Activated CD8-positive, alpha-beta memory T cell treated with anti-CD3 and anti-CD28 coated beads for 24 hours (primary cell): Measurements from ENCODE around the gene PMM2.
"Not testable (repeated sequence)": the region's sequence is repeated elsewhere in the genome, so short reads cannot be mapped to it uniquely, and the experiment has no call there.

Experiments used
- DNase-seq: peaks from one replicate; pipeline ENCODE4 v3.0.0-alpha.2; 2020

The PMM2 gene

GRCh38 chr16:8869212-8869987 lies 71.8 kb downstream of the PMM2 start:
- no peak for DNase-seq

GRCh38 chr16:8869988-8870241 lies 72.3 kb downstream of the PMM2 start:
- DNase-seq, result not testable (repeated sequence)

- no peak for DNase-seq
Observed at GRCh38 chr16:8872071-8872470, 74.4 kb downstream of the PMM2 start.

- DNase-seq, result no peak
Observed at GRCh38 chr16:8872967-8873865, 75.6 kb downstream of the PMM2 start.

GRCh38 chr16:8873866-8874195 lies 76.2 kb downstream of the PMM2 start:
- DNase-seq, result not testable (repeated sequence)

- no peak for DNase-seq
Observed at GRCh38 chr16:8874388-8874787, 76.7 kb downstream of the PMM2 start.

- not testable (repeated sequence) for DNase-seq
Observed at GRCh38 chr16:8875317-8875716, 77.7 kb downstream of the PMM2 start.

- DNase-seq, result no peak
Observed at GRCh38 chr16:8877894-8878522, 80.4 kb downstream of the PMM2 start.

GRCh38 chr16:8878523-8878911 lies 80.9 kb downstream of the PMM2 start:
- no peak for DNase-seq

GRCh38 chr16:8880839-8881510 lies 83.3 kb downstream of the PMM2 start:
- DNase-seq, result no peak

- no peak for DNase-seq
Observed at GRCh38 chr16:8882041-8882617, 84.5 kb downstream of the PMM2 start, which contains the start of gene LITAFD. TSS of gene LITAFD (plus strand) at chr16:8882351. CDS start at chr16:8884356, 2,005 bp downstream.

- DNase-seq, result no peak
Observed at GRCh38 chr16:8882725-8883377, 85.2 kb downstream of the PMM2 start.

- DNase-seq, result no peak
Observed at GRCh38 chr16:8885674-8886592, 88.3 kb downstream of the PMM2 start.

- no peak for DNase-seq
Observed at GRCh38 chr16:8886593-8887430, 89.2 kb downstream of the PMM2 start.

- DNase-seq, result no peak
Observed at GRCh38 chr16:8887431-8887765, 89.8 kb downstream of the PMM2 start.

GRCh38 chr16:8887952-8888560 lies 90.4 kb downstream of the PMM2 start:
- no peak for DNase-seq

- no peak for DNase-seq
Observed at GRCh38 chr16:8888951-8889892, 91.6 kb downstream of the PMM2 start.

- DNase-seq, result no peak
Observed at GRCh38 chr16:8889893-8890548, 92.4 kb downstream of the PMM2 start.
